Transverse colon (tissue), 4 donors: ENCODE results near the gene ABHD8.

Experiments used
- POLR2AphosphoS5 ChIP-seq, 3 donors: sonication (generic); formaldehyde crosslinking; IDR thresholded peaks; one replicate each; pipeline ENCODE4 v1.6.1; 2016; ENCODE audit warnings: antibody characterized with exemption in 3 of 3
- TF ChIP-seq, protein P1 (sequence below), 5 experiments: fragments of 200-600 bp in 3 of 5; fragments of 450-650 bp in 2 of 5; sonication (generic) in 3 of 5; IDR thresholded peaks; 1 replicate in 2 of 5; 2 replicates in 3 of 5; pipeline ENCODE4 v1.5.1; 2016 to 2017; ENCODE audit warnings: antibody characterized with exemption in 5 of 5, inconsistent platforms in 3 of 5, mild to moderate bottlenecking in 2 of 5, moderate library complexity in 1 of 5

DNA sequence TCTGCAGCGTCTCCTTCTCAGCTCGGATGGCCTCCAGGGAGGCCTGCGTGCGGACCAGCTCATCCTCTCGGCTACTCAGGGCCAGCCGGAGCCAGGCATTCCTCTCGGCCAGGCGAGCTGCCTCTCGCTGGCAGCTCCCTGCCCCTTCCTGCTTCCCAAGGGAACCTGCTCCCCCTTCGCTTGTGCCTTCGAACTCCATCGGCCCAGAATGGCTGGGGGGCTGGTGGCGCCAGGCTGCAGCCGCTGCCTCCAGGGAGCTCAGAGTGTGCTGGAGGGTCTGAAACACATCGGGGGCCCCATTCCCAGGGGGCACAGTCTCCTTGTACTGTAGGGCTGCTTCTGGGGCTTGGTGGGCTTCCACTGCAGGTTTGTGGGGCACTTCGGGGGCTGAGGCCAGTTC lies 40.7 kb downstream of the ABHD8 start:
- TF ChIP-seq, protein P1, sequence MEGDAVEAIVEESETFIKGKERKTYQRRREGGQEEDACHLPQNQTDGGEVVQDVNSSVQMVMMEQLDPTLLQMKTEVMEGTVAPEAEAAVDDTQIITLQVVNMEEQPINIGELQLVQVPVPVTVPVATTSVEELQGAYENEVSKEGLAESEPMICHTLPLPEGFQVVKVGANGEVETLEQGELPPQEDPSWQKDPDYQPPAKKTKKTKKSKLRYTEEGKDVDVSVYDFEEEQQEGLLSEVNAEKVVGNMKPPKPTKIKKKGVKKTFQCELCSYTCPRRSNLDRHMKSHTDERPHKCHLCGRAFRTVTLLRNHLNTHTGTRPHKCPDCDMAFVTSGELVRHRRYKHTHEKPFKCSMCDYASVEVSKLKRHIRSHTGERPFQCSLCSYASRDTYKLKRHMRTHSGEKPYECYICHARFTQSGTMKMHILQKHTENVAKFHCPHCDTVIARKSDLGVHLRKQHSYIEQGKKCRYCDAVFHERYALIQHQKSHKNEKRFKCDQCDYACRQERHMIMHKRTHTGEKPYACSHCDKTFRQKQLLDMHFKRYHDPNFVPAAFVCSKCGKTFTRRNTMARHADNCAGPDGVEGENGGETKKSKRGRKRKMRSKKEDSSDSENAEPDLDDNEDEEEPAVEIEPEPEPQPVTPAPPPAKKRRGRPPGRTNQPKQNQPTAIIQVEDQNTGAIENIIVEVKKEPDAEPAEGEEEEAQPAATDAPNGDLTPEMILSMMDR (IDR thresholded peaks at IDR 0.05): no peak
- no peak for TF ChIP-seq POLR2AphosphoS5 (IDR thresholded peaks at IDR 0.05)
